Panc1 (cell line): ENCODE measurements around the gene ME2. TPM values are rescaled to one million over a fixed set of nuclear protein-coding genes. Genes with fewer than 3 reads are reported as not detected.

Experiments
- ATAC-seq: fragments of 200-7000 bp; cut with Tn5 transposase; 2 replicates; pipeline ENCODE4 v1.9.1; 2020; ENCODE audit warnings: mild to moderate bottlenecking, moderate library complexity
- BruUV-seq: library from RNA; stranded (reverse); fragments of 400-500 nt; replicated peaks from 2 replicates; lab custom pipeline; 2021; lab: Mats Ljungman, UMichigan
- CTCF ChIA-PET: fragments of 300-600 bp; sonication (Branson Sonifier 250); formaldehyde crosslinking; loops from one replicate; lab custom pipeline; 2022; ENCODE audit warnings: antibody characterized with exemption; lab: Charles Lee
- POLR2A ChIA-PET: fragments of 300-600 bp; sonication (Branson Sonifier 250); formaldehyde crosslinking; loops from one replicate; lab custom pipeline; 2022; ENCODE audit warnings: antibody characterized with exemption; lab: Charles Lee
- DNase-seq: peaks from one replicate; pipeline ENCODE4 v3.0.0-alpha.2; 2010; ENCODE audit warnings: low read depth, low spot score
- H3K27ac ChIP-seq: 2 replicates; pipeline ENCODE4 v1.5.1; 2011; ENCODE audit warnings: mild to moderate bottlenecking, low read length, inconsistent platforms
- H3K27me3 ChIP-seq: fragments of 200-500 bp; sonication (Bioruptor generic); 2 replicates; pipeline ENCODE4 v1.6.0; 2014; ENCODE audit warnings: low read length, inconsistent platforms; ENCODE audit not compliant: control insufficient read depth, insufficient read depth
- H3K36me3 ChIP-seq: fragments of 200-500 bp; sonication (Bioruptor generic); 2 replicates; pipeline ENCODE4 v1.5.1; 2014; ENCODE audit warnings: inconsistent platforms, mild to moderate bottlenecking, low read length, moderate library complexity; ENCODE audit not compliant: control insufficient read depth, insufficient read depth
- H3K4me1 ChIP-seq: 2 replicates; pipeline ENCODE4 v1.5.1; 2011; ENCODE audit warnings: inconsistent platforms, mild to moderate bottlenecking, low read length, moderate library complexity; ENCODE audit not compliant: control insufficient read depth, insufficient read depth
- H3K4me3 ChIP-seq, 2 experiments: 2 replicates each; pipeline ENCODE4 v1.5.1; 2011 to 2012; ENCODE audit warnings: low read depth in 2 of 2, low read length in 2 of 2, mild to moderate bottlenecking in 2 of 2, inconsistent platforms in 1 of 2, moderate library complexity in 1 of 2
- H3K9me3 ChIP-seq: fragments of 200-500 bp; sonication (Bioruptor generic); 2 replicates; pipeline ENCODE4 v1.5.1; 2014; ENCODE audit warnings: low read depth, mild to moderate bottlenecking, inconsistent platforms, low read length, moderate library complexity; ENCODE audit not compliant: control insufficient read depth, insufficient read depth
- POLR2AphosphoS5 ChIP-seq: IDR thresholded peaks from 2 replicates; pipeline ENCODE4 v1.6.1; 2012; ENCODE audit warnings: mild to moderate bottlenecking, low read depth, low read length, moderate library complexity
- SIN3A ChIP-seq: IDR thresholded peaks from 2 replicates; pipeline ENCODE4 v1.6.1; 2012; ENCODE audit warnings: low read depth, mild to moderate bottlenecking, low read length, moderate library complexity, borderline replicate concordance; ENCODE audit not compliant: insufficient read depth
- TCF7L2 ChIP-seq: IDR thresholded peaks from 2 replicates; pipeline ENCODE4 v1.6.1; 2011; ENCODE audit warnings: mild to moderate bottlenecking, low read depth, low read length, inconsistent platforms
- in situ Hi-C: cut with HindIII; loops from 2 replicates; pipeline ENCODE4 v1.10.0; 2016; ENCODE audit warnings: low sequenced_read_pairs, low pct_unique_long_range_greater_than_20kb
- intact Hi-C: fragments of 100-400 bp; cut with micrococcal nuclease; formaldehyde crosslinking; loops from one replicate; pipeline ENCODE4 v1.10.0; 2022; ENCODE audit not compliant: unreplicated experiment
- total RNA-seq: library from RNA; stranded (reverse); gene quantifications from one replicate; pipeline ENCODE4 v1.2.1, GENCODE V29; 2021; ENCODE audit not compliant: unreplicated experiment
- TF ChIP-seq, protein P1 (sequence below): fragments of 450-650 bp; IDR thresholded peaks from 2 replicates; pipeline ENCODE4 v1.5.1; 2017; ENCODE audit warnings: mild to moderate bottlenecking
- TF ChIP-seq, protein P2 (sequence below), 2 experiments: IDR thresholded peaks; 2 replicates each; pipeline ENCODE4 v1.6.1; 2011 to 2012; ENCODE audit warnings: low read depth in 2 of 2, control low read depth in 1 of 2, low read length in 1 of 2, mild to moderate bottlenecking in 1 of 2, moderate library complexity in 1 of 2; ENCODE audit not compliant: insufficient read depth in 1 of 2

ME2 gene
- total RNA-seq, 1 experiment from 2014 or later: 38.2 TPM

DNA sequence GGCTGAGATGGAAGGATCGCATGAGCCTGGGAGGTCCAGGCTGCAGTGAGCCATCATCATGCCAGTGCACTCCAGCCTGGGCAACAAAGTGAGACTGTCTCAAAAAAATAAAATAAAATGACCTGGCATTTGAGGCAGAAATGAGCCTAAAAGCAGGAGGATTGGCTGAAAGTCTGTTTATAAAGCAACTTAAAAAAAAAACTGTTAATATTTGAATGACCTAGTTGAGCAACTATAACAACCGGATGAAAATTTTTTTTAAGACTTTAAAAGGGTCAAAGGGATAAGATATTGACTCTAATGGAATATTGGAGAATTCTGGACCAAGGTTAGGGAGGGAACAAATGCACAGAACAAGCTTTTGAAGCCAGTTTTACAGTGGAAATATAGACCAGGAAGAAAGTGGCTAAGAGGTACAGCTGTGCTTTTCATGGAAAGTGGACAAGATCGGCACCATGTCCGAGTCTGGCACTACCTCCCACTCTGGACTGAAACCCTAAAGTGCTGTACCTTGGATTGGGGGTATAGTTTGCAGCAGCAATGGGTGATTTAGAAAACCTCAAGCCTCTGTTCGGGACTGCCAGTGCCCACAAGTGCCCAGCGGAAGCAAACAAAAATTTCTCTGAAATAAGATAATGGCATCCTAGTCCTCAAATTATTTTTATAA is 55.8 kb downstream of the ME2 start:
- POLR2A ChIA-PET: no interaction called here

DNA sequence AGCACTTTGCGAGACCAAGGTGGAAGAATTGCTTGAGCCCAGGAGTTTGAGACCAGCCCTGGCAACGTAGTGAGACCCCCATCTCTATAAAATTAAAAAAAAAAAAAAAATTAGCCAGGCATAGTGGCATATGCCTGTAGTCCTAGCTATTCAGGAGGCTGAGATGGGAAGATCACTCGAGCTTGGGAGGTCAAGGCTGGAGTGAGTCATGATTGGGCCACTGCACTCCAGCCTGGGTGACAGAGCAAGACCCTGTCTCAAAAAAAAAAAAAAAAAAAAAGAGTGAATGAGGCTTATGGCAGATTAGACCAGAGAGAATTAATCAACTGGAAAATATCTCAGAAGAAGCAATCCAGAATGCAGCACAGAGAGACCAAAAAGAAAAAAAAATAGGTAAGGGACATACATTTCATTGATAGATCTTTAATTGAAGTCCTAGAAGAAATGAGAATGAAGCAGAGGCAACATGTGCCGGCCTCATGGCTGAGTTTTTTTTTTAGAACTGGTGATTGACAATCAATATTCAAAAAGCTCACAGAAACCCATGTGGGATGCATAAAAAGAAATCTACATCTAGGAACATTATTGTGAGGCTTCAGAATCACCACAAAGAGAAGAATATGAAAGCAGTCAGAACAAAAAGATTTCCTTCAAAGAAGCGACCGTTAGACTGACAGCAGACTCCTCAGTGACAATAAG is 56.7 kb downstream of the ME2 start:
- POLR2A ChIA-PET: no interaction called here

More for the DNA sequence above, 55.8 kb downstream of the ME2 start:
- in situ Hi-C loops: no loop called here
- TF ChIP-seq POLR2AphosphoS5: no peak
- TF ChIP-seq, protein P1, sequence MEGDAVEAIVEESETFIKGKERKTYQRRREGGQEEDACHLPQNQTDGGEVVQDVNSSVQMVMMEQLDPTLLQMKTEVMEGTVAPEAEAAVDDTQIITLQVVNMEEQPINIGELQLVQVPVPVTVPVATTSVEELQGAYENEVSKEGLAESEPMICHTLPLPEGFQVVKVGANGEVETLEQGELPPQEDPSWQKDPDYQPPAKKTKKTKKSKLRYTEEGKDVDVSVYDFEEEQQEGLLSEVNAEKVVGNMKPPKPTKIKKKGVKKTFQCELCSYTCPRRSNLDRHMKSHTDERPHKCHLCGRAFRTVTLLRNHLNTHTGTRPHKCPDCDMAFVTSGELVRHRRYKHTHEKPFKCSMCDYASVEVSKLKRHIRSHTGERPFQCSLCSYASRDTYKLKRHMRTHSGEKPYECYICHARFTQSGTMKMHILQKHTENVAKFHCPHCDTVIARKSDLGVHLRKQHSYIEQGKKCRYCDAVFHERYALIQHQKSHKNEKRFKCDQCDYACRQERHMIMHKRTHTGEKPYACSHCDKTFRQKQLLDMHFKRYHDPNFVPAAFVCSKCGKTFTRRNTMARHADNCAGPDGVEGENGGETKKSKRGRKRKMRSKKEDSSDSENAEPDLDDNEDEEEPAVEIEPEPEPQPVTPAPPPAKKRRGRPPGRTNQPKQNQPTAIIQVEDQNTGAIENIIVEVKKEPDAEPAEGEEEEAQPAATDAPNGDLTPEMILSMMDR: no peak
- no peak for TF ChIP-seq TCF7L2
- TF ChIP-seq, protein P2, sequence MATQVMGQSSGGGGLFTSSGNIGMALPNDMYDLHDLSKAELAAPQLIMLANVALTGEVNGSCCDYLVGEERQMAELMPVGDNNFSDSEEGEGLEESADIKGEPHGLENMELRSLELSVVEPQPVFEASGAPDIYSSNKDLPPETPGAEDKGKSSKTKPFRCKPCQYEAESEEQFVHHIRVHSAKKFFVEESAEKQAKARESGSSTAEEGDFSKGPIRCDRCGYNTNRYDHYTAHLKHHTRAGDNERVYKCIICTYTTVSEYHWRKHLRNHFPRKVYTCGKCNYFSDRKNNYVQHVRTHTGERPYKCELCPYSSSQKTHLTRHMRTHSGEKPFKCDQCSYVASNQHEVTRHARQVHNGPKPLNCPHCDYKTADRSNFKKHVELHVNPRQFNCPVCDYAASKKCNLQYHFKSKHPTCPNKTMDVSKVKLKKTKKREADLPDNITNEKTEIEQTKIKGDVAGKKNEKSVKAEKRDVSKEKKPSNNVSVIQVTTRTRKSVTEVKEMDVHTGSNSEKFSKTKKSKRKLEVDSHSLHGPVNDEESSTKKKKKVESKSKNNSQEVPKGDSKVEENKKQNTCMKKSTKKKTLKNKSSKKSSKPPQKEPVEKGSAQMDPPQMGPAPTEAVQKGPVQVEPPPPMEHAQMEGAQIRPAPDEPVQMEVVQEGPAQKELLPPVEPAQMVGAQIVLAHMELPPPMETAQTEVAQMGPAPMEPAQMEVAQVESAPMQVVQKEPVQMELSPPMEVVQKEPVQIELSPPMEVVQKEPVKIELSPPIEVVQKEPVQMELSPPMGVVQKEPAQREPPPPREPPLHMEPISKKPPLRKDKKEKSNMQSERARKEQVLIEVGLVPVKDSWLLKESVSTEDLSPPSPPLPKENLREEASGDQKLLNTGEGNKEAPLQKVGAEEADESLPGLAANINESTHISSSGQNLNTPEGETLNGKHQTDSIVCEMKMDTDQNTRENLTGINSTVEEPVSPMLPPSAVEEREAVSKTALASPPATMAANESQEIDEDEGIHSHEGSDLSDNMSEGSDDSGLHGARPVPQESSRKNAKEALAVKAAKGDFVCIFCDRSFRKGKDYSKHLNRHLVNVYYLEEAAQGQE (IDR thresholded peaks at IDR 0.05; ENCODE audit: insufficient read depth in 1 of 2, low read depth in 2 of 2, low read length in 1 of 2): no peak
- no peak for TF ChIP-seq SIN3A
- no TSS peak for BruUV-seq
- CTCF ChIA-PET: interaction anchor here (0.7 kb wide), 1 partner anchor 196 kb away, joined by 3 read pairs; no protein-coding TSS in a partner anchor
- no peaks in the 10 kb centered on the region; the same call in 1 of the 2 replicates for H3K36me3 ChIP-seq
- H3K27ac ChIP-seq: no peak overlapping the region
- H3K4me1 ChIP-seq: no peaks in the 10 kb centered on the region
- ATAC-seq (no peak), DNase-seq (no peak)
- intact Hi-C loops: no loop called here
- H3K4me3 ChIP-seq: no peak overlapping the region
- no peaks in the 10 kb centered on the region for H3K9me3 ChIP-seq
- H3K27me3 ChIP-seq: no peaks in the 10 kb centered on the region

More for the DNA sequence above, 56.7 kb downstream of the ME2 start:
- ATAC-seq (no peak), DNase-seq (no peak)
- Histone ChIP-seq H3K27ac (no peak overlapping the region), H3K36me3 (no peaks in the 10 kb centered on the region; the same call in 1 of the 2 replicates), H3K4me3 (no peak overlapping the region), H3K27me3 (no peaks in the 10 kb centered on the region), H3K9me3 (no peaks in the 10 kb centered on the region), H3K4me1 (no peaks in the 10 kb centered on the region)
- intact Hi-C loops (no loop called here), in situ Hi-C loops (no loop called here)
- CTCF ChIA-PET: interaction anchor here (0.6 kb wide), 1 partner anchor 20 kb away, joined by 4 read pairs; no protein-coding TSS in a partner anchor
- no TSS peak for BruUV-seq
- no peak for TF ChIP-seq SIN3A
- TF ChIP-seq, protein P2 (IDR thresholded peaks at IDR 0.05; ENCODE audit: insufficient read depth in 1 of 2, low read depth in 2 of 2, low read length in 1 of 2): no peak
